ENCODE data around the gene TLE5. TPM values are rescaled to one million over a fixed set of nuclear protein-coding genes. Genes with fewer than 3 reads are reported as not detected.

Gene TLE5
- total RNA-seq = 288 and 469 TPM in 2 replicates

GRCh38 chr19:3062165-3063105 lies at the start of gene TLE5:
Gene TLE5 (minus strand): TSS chr19:3062495. CDS start chr19:3062200, 295 bp downstream.

GRCh38 chr19:3029065-3029923 lies 33.0 kb downstream of the TLE5 start, which contains the start of gene TLE2:
Gene TLE2 (minus strand): TSS chr19:3029280. CDS start chr19:3028904, 376 bp downstream.

Other genes starting within 250 kb of the TLE5 start
- 0.98 and 2.9 TPM in 2 replicates for gene ZNF554, start 242.6 kb downstream of the TLE5 start, total RNA-seq
- gene ZNF555, start 221.0 kb downstream of the TLE5 start, total RNA-seq = 3.1 and 5.3 TPM in 2 replicates
- 0.16 TPM in 1 of 2 replicates, not detected in the other for gene ZNF556, start 195.2 kb downstream of the TLE5 start, total RNA-seq
- 3.1 and 3.2 TPM in 2 replicates for gene ZNF57, start 161.6 kb downstream of the TLE5 start, total RNA-seq
- 1.6 and 4.1 TPM in 2 replicates for gene ZNF77, start 117.5 kb downstream of the TLE5 start, total RNA-seq
- gene TLE6, start 84.9 kb downstream of the TLE5 start, total RNA-seq = 0.49 and 0.51 TPM in 2 replicates
- gene TLE2, start 33.2 kb downstream of the TLE5 start, total RNA-seq = 0.16 and 5.6 TPM in 2 replicates
- gene GNA11, start 31.9 kb upstream of the TLE5 start, total RNA-seq = 54.0 and 85.6 TPM in 2 replicates
- gene GNA15, start 73.5 kb upstream of the TLE5 start, total RNA-seq = not detected in 2 replicates
- gene S1PR4, start 116.3 kb upstream of the TLE5 start, total RNA-seq = 0.38 TPM in 1 of 2 replicates, not detected in the other
- gene NCLN, start 123.4 kb upstream of the TLE5 start, total RNA-seq = 65.3 and 128 TPM in 2 replicates
- gene CELF5, start 162.2 kb upstream of the TLE5 start, total RNA-seq = not detected in 2 replicates

Data from mesangial cell (primary cell).